Osteoblast (primary cell): ENCODE results near the gene PIP4K2C. TPM values are rescaled to one million over a fixed set of nuclear protein-coding genes. Genes with fewer than 3 reads are reported as not detected.
A peak's percentile ranks its signal among the peaks of the same experiment; 100 is the strongest.

ENCODE experiments used
- DNase-seq: peaks from one replicate; pipeline ENCODE4 v3.0.0; 2011; ENCODE audit warnings: low spot score, mixed read lengths; ENCODE audit not compliant: insufficient read length; ENCODE audit errors: missing footprints
- H2AFZ ChIP-seq: 2 replicates; pipeline ENCODE4 v1.6.0; 2011; ENCODE audit warnings: mild to moderate bottlenecking, low read length
- H3K27ac ChIP-seq: 2 replicates; pipeline ENCODE4 v1.5.1; 2011; ENCODE audit warnings: mild to moderate bottlenecking, low read depth, low read length, moderate library complexity
- H3K27me3 ChIP-seq: 2 replicates; pipeline ENCODE4 v1.6.0; 2012; ENCODE audit warnings: mild to moderate bottlenecking, control low read depth, inconsistent platforms, low read length, moderate library complexity; ENCODE audit not compliant: insufficient read depth
- H3K36me3 ChIP-seq: 2 replicates; pipeline ENCODE4 v1.5.1; 2011; ENCODE audit warnings: mild to moderate bottlenecking, low read length, control low read depth, moderate library complexity; ENCODE audit not compliant: insufficient read depth
- H3K4me1 ChIP-seq: 2 replicates; pipeline ENCODE4 v1.5.1; 2011; ENCODE audit warnings: mild to moderate bottlenecking, low read length, control low read depth, moderate library complexity; ENCODE audit not compliant: insufficient read depth
- H3K4me2 ChIP-seq: 2 replicates; pipeline ENCODE4 v1.6.0; 2011; ENCODE audit warnings: mild to moderate bottlenecking, low read length; ENCODE audit not compliant: insufficient read depth
- H3K4me3 ChIP-seq: fragments of 200-600 bp; sonication (generic); 3 replicates; pipeline ENCODE4 v1.5.1; 2012; ENCODE audit warnings: mild to moderate bottlenecking, low read length, inconsistent platforms; ENCODE audit not compliant: insufficient read depth
- H3K79me2 ChIP-seq: 2 replicates; pipeline ENCODE4 v1.6.0; 2012; ENCODE audit warnings: mild to moderate bottlenecking, low read length, control low read depth, inconsistent platforms; ENCODE audit not compliant: insufficient read depth
- H3K9me3 ChIP-seq: 2 replicates; pipeline ENCODE4 v1.5.1; 2011; ENCODE audit warnings: low read depth, low read length, control low read depth
- H4K20me1 ChIP-seq: 2 replicates; pipeline ENCODE4 v1.6.0; 2012; ENCODE audit warnings: mild to moderate bottlenecking, low read length, control low read depth; ENCODE audit not compliant: insufficient read depth
- total RNA-seq: library from RNA; depleted of rRNA; stranded (reverse); fragments of >200 nt; gene quantifications from 2 replicates; pipeline ENCODE4 v1.2.3, GENCODE V29; 2012
- TF ChIP-seq, protein P1 (sequence below): IDR thresholded peaks from 2 replicates; pipeline ENCODE4 v1.5.1; 2011; ENCODE audit warnings: mild to moderate bottlenecking, low read depth, low read length, moderate library complexity; ENCODE audit errors: extremely low read depth

PIP4K2C gene
- total RNA-seq, 1 donor: 36.6 TPM

DNA sequence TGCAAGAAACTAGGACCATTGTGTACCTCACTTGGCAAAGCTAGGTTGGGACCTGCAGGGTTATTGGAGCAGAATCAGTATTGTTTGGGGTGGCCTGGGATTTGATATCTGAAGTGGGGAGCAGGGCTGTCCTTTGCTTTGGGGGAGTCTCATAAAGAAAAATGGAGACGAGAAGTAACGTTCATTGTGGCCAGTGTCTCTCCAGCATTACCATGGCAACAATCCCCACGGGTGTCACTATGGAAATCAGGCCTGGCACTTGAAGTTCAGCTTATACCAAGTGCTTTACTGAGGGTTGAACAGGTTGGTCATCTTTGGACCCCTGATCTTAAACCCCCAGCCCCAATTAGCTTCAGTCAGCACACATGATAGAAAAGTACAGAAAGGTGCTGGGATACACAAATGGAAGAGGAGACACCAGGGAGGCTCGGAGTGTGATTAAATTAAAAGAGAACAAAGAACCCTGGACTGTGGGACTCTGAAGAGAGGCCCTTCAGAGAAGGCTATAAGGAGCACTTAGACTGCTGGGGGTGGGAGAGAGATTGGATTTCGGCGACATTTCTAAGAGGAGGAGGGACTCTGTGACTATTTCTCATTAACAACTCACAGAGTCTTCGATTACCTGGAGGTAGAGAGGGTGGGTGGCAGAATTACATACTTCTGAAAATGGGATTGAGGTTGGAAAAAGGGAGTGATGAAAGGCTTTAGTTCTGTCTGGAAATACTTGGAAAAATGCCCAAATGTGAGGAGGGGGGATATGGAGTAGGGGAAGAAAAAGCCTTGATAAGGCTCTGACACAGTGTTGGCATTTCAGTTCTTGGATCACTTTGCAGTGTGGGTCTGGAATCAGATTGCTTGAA lies 37.4 kb upstream of the PIP4K2C start:
- H3K36me3 ChIP-seq: no peaks in the 10 kb centered on the region
- no peak overlapping the region for H3K4me2 ChIP-seq
- H3K9me3 ChIP-seq: no peaks in the 10 kb centered on the region
- peak; percentile 18 for DNase-seq
- peaks cover 7% of the 10 kb centered on the region for H3K4me1 ChIP-seq
- peaks cover 24% of the 10 kb centered on the region for H3K27me3 ChIP-seq
- H3K79me2 ChIP-seq: no peaks in the 10 kb centered on the region
- no peak overlapping the region for H2AFZ ChIP-seq
- TF ChIP-seq, protein P1, sequence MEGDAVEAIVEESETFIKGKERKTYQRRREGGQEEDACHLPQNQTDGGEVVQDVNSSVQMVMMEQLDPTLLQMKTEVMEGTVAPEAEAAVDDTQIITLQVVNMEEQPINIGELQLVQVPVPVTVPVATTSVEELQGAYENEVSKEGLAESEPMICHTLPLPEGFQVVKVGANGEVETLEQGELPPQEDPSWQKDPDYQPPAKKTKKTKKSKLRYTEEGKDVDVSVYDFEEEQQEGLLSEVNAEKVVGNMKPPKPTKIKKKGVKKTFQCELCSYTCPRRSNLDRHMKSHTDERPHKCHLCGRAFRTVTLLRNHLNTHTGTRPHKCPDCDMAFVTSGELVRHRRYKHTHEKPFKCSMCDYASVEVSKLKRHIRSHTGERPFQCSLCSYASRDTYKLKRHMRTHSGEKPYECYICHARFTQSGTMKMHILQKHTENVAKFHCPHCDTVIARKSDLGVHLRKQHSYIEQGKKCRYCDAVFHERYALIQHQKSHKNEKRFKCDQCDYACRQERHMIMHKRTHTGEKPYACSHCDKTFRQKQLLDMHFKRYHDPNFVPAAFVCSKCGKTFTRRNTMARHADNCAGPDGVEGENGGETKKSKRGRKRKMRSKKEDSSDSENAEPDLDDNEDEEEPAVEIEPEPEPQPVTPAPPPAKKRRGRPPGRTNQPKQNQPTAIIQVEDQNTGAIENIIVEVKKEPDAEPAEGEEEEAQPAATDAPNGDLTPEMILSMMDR: no peak
- no peak overlapping the region for H3K4me3 ChIP-seq
- no peak overlapping the region for H3K27ac ChIP-seq
- no peaks in the 10 kb centered on the region for H4K20me1 ChIP-seq

DNA sequence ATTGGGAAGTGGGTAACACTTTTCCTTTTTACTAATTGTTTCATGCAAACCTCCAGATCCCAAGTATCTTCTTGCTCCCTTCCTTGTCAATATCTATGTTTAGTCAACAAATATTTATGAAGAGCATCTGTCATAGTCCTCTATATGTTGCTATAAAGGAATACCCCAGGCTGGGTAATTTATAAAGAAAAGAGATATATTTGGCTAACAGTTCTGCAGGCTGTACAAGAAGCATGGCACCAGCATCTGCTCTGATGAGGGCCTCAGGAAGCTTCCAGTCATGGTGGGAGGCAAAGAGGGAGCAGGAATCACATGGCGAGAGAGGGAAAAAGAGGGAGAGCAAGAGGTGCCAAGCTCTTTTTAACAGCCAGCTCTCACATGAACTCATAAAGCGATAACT lies 36.5 kb upstream of the PIP4K2C start:
- H3K9me3 ChIP-seq: no peaks in the 10 kb centered on the region
- no peaks in the 10 kb centered on the region for H4K20me1 ChIP-seq
- H3K27me3 ChIP-seq: peaks cover 18% of the 10 kb centered on the region
- no peak overlapping the region for H2AFZ ChIP-seq
- H3K4me3 ChIP-seq: no peak overlapping the region
- TF ChIP-seq, protein P1: no peak
- no peak overlapping the region for H3K4me2 ChIP-seq
- DNase-seq: peak; percentile 50
- no peak overlapping the region for H3K27ac ChIP-seq
- H3K79me2 ChIP-seq: no peaks in the 10 kb centered on the region
- no peaks in the 10 kb centered on the region for H3K36me3 ChIP-seq
- peaks cover 7% of the 10 kb centered on the region for H3K4me1 ChIP-seq

DNA sequence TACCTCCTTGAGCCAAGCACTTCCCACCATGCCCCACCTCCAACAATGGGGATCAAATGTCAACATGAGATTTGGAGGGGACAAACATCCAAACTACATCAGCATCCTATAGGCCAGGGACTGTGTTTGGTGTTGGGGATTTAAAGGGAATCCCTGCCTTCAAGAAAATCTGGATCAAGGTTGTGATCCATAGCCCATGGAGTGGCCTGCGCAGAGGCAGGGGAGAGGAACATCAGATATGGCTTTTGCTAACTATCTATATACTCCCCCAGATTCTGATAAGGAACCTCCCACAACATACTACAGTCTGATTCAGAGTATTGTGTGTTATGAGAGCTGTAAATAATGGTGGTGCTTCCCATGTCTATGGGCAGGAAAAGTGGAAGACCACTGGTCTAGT lies 36.1 kb upstream of the PIP4K2C start:
- H3K27me3 ChIP-seq: peaks cover 15% of the 10 kb centered on the region
- no peaks in the 10 kb centered on the region for H3K9me3 ChIP-seq
- H3K4me3 ChIP-seq: no peak overlapping the region
- H3K36me3 ChIP-seq: no peaks in the 10 kb centered on the region
- no peaks in the 10 kb centered on the region for H4K20me1 ChIP-seq
- H3K79me2 ChIP-seq: no peaks in the 10 kb centered on the region
- H2AFZ ChIP-seq: no peak overlapping the region
- H3K4me1 ChIP-seq: peaks cover 7% of the 10 kb centered on the region
- no peak for DNase-seq
- TF ChIP-seq, protein P1: no peak
- H3K27ac ChIP-seq: no peak overlapping the region
- no peak overlapping the region for H3K4me2 ChIP-seq

DNA sequence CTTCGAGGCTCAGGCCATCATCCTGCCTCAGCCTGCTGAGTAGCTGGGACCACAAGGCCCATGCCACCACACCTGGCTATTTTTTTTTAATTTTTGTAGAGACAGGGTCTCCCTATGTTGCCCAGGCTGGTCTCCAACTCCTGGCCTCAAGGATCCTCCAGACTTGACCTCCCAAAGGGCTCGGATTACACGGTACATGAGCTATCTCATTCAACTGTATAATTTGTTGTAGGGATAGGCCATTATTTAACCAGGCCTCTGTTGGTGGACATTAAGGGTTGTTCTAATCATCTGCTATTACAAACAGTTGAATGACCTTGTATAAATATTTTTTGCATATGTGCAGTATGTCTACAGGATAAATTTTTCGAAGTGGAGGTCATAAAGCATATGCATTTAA lies 32.1 kb upstream of the PIP4K2C start:
- H3K4me3 ChIP-seq: no peak overlapping the region

More for the DNA sequence above, 32.1 kb upstream of the PIP4K2C start:
- Histone ChIP-seq H3K4me2 (no peak overlapping the region), H3K4me1 (no peaks in the 10 kb centered on the region), H3K27me3 (peaks cover 9% of the 10 kb centered on the region), H2AFZ (no peak overlapping the region), H3K36me3 (no peaks in the 10 kb centered on the region), H4K20me1 (no peaks in the 10 kb centered on the region), H3K9me3 (no peaks in the 10 kb centered on the region), H3K79me2 (no peaks in the 10 kb centered on the region), H3K27ac (no peak overlapping the region)
- no peak for DNase-seq
- TF ChIP-seq, protein P1: no peak
